Endodermal cell (in vitro differentiated cells): ENCODE measurements around the gene TUBB2A. TPM values are rescaled to one million over a fixed set of nuclear protein-coding genes. Genes with fewer than 3 reads are reported as not detected.
"Not testable (repeated sequence)": the region's sequence is repeated elsewhere in the genome, so short reads cannot be mapped to it uniquely, and the experiment has no call there.

Experiments
- DNase-seq: peaks from one replicate; pipeline ENCODE4 v3.0.0-alpha.2; 2017
- H3K27ac ChIP-seq: 2 replicates; pipeline ENCODE4 v1.5.1; 2013; ENCODE audit warnings: mild to moderate bottlenecking, low read depth, low read length, moderate library complexity
- H3K27me3 ChIP-seq: 2 replicates; pipeline ENCODE4 v1.6.1; 2013; ENCODE audit warnings: mild to moderate bottlenecking, low read length, moderate library complexity; ENCODE audit not compliant: insufficient read depth, control insufficient read depth, poor library complexity, severe bottlenecking
- H3K36me3 ChIP-seq: 2 replicates; pipeline ENCODE4 v1.7.0; 2013; ENCODE audit warnings: mild to moderate bottlenecking, low read length, moderate library complexity; ENCODE audit not compliant: control insufficient read depth, insufficient read depth
- H3K4me1 ChIP-seq: one replicate; pipeline ENCODE4 v1.7.0; 2013; ENCODE audit warnings: low read length; ENCODE audit not compliant: control insufficient read depth, insufficient read depth
- H3K4me3 ChIP-seq: 2 replicates; pipeline ENCODE4 v1.5.1; 2013; ENCODE audit warnings: mild to moderate bottlenecking, low read length, moderate library complexity
- H3K9ac ChIP-seq: 2 replicates; pipeline ENCODE4 v1.6.1; 2013; ENCODE audit warnings: mild to moderate bottlenecking, low read length, moderate library complexity; ENCODE audit not compliant: poor library complexity, severe bottlenecking; ENCODE audit errors: extremely low read depth
- H3K9me3 ChIP-seq: 2 replicates; pipeline ENCODE4 v1.6.1; 2013; ENCODE audit warnings: mild to moderate bottlenecking, low read length, moderate library complexity; ENCODE audit not compliant: control insufficient read depth
- H3K27ac Mint-ChIP-seq: 2 replicates; pipeline ENCODE4 v1.8.0; 2020; ENCODE audit warnings: mixed read lengths
- H3K27me3 Mint-ChIP-seq: 2 replicates; pipeline ENCODE4 v1.8.0; 2021; ENCODE audit warnings: mild to moderate bottlenecking, mixed read lengths; ENCODE audit not compliant: insufficient read depth
- H3K36me3 Mint-ChIP-seq: 2 replicates; pipeline ENCODE4 v1.8.0; 2020; ENCODE audit warnings: low read depth, mixed read lengths
- H3K4me1 Mint-ChIP-seq: 2 replicates; pipeline ENCODE4 v1.8.0; 2020; ENCODE audit warnings: mixed read lengths
- H3K4me3 Mint-ChIP-seq: 2 replicates; pipeline ENCODE4 v1.8.0; 2020; ENCODE audit warnings: mild to moderate bottlenecking, moderate library complexity, mixed read lengths
- H3K9me3 Mint-ChIP-seq: 2 replicates; pipeline ENCODE4 v1.8.0; 2020; ENCODE audit warnings: mild to moderate bottlenecking, mixed read lengths
- CTCF ChIP-seq: fragments of 200-600 bp; sonication (generic); conservative IDR thresholded peaks from 2 replicates; pipeline ENCODE4 v1.5.0; 2021; ENCODE audit warnings: antibody characterized with exemption, mild to moderate bottlenecking
- WGBS, 2 experiments: methylation state at CpG; one replicate each; pipeline versions ENCODE4 v1.1.5 to v1.1.7; 2013; ENCODE audit warnings: missing lambda C conversion rate in 2 of 2, mixed read lengths in 1 of 2; ENCODE audit not compliant: insufficient coverage in 1 of 2, insufficient read length in 1 of 2; 5-methylcytosine and 5-hydroxymethylcytosine counted together
- total RNA-seq, 2 donors: library from RNA; stranded (reverse); fragmentation: NEBNext Ultra II Directional in 1 of 2; extraction: Animal tissue kit (Norgen Biotek cat#: 25700) in 1 of 2; gene quantifications; 2 replicates in 1 of 2; 3 replicates in 1 of 2; pipeline ENCODE4 v1.2.1, GENCODE V29; 2021

Gene TUBB2A
- total RNA-seq, 2 donors from 2014 or later = 262 to 297 TPM

- H3K9me3 ChIP-seq = peaks cover 11% of the 10 kb centered on the region
- WGBS, 2 experiments = 6 to 9% methylated on average over 8 to 10 of the region's 10 CpGs
- H3K27me3 ChIP-seq, H3K36me3 ChIP-seq, H3K36me3 Mint-ChIP-seq, H3K4me1 ChIP-seq, H3K27me3 Mint-ChIP-seq, H3K9me3 Mint-ChIP-seq: not testable (repeated sequence)
- DNase-seq = peak; percentile 64
- H3K27ac Mint-ChIP-seq = peak overlapping the region; percentile 89
- H3K9ac ChIP-seq = peak overlapping the region; percentile 77
- H3K4me1 Mint-ChIP-seq = peaks cover 51% of the 10 kb centered on the region
- H3K4me3 Mint-ChIP-seq = peak overlapping the region; percentile 21
- H3K27ac ChIP-seq = peak overlapping the region; percentile 86
- peak overlapping the region; percentile 5 for H3K4me3 ChIP-seq
Observed at GRCh38 chr6:3166535-3167225, 9.3 kb upstream of the TUBB2A start.

GRCh38 chr6:3165631-3166534 lies 8.5 kb upstream of the TUBB2A start:
- DNase-seq = peak; percentile 80
- no peak for TF ChIP-seq CTCF
- Mint-ChIP-seq H3K27me3 (no peaks in the 10 kb centered on the region), H3K9me3 (no peaks in the 10 kb centered on the region), H3K4me3 (peak overlapping the region; percentile 0), H3K4me1 (peaks cover 51% of the 10 kb centered on the region), H3K36me3 (no peaks in the 10 kb centered on the region), H3K27ac (peak overlapping the region; percentile 89)
- peak overlapping the region; percentile 86 for H3K27ac ChIP-seq
- H3K9me3 ChIP-seq = peaks cover 6% of the 10 kb centered on the region
- no peaks in the 10 kb centered on the region for H3K27me3 ChIP-seq
- H3K36me3 ChIP-seq = no peaks in the 10 kb centered on the region
- H3K9ac ChIP-seq = peak overlapping the region; percentile 77
- H3K4me3 ChIP-seq = peak overlapping the region; percentile 24
- H3K4me1 ChIP-seq = peaks cover 8% of the 10 kb centered on the region
- 4 to 11% methylated on average over 6 to 7 of the region's 7 CpGs for WGBS, 2 experiments

GRCh38 chr6:3164388-3164787 lies 7.0 kb upstream of the TUBB2A start:
- H3K27me3 ChIP-seq = no peaks in the 10 kb centered on the region
- WGBS, 2 experiments = 70 to 85% methylated on average over 3 to 6 of the region's 6 CpGs
- H3K4me1 Mint-ChIP-seq = peaks cover 60% of the 10 kb centered on the region
- H3K4me1 ChIP-seq = peaks cover 8% of the 10 kb centered on the region
- no peak overlapping the region for H3K9ac ChIP-seq
- DNase-seq = peak; percentile 72
- no peaks in the 10 kb centered on the region for H3K36me3 Mint-ChIP-seq
- no peak overlapping the region for H3K4me3 Mint-ChIP-seq
- H3K27ac Mint-ChIP-seq = peak overlapping the region; percentile 89
- H3K36me3 ChIP-seq = no peaks in the 10 kb centered on the region
- no peaks in the 10 kb centered on the region for H3K27me3 Mint-ChIP-seq
- H3K9me3 Mint-ChIP-seq = no peaks in the 10 kb centered on the region
- no peak overlapping the region for H3K4me3 ChIP-seq
- H3K9me3 ChIP-seq = peaks cover 6% of the 10 kb centered on the region
- peak; percentile 58 for TF ChIP-seq CTCF
- no peak overlapping the region for H3K27ac ChIP-seq
